ENCODE measurements around the gene TIGD7.

- TF ChIP-seq SIN3A (IDR thresholded peaks at IDR 0.05; ENCODE audit: low read depth) (no peak), RAD21 (IDR thresholded peaks at IDR 0.05; ENCODE audit: low read depth) (no peak), POLR2A (IDR thresholded peaks at IDR 0.05; ENCODE audit: borderline replicate concordance, extremely low read depth, insufficient read depth, insufficient read length) (no peak), EZH2phosphoT487 (IDR thresholded peaks at IDR 0.05; ENCODE audit: borderline replicate concordance) (no peak), SRF (IDR thresholded peaks at IDR 0.05; ENCODE audit: low read depth) (no peak), POLR2AphosphoS5 (IDR thresholded peaks at IDR 0.05; ENCODE audit: low read depth, low read length) (no peak)
- TF ChIP-seq, protein P1, sequence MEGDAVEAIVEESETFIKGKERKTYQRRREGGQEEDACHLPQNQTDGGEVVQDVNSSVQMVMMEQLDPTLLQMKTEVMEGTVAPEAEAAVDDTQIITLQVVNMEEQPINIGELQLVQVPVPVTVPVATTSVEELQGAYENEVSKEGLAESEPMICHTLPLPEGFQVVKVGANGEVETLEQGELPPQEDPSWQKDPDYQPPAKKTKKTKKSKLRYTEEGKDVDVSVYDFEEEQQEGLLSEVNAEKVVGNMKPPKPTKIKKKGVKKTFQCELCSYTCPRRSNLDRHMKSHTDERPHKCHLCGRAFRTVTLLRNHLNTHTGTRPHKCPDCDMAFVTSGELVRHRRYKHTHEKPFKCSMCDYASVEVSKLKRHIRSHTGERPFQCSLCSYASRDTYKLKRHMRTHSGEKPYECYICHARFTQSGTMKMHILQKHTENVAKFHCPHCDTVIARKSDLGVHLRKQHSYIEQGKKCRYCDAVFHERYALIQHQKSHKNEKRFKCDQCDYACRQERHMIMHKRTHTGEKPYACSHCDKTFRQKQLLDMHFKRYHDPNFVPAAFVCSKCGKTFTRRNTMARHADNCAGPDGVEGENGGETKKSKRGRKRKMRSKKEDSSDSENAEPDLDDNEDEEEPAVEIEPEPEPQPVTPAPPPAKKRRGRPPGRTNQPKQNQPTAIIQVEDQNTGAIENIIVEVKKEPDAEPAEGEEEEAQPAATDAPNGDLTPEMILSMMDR (IDR thresholded peaks at IDR 0.05 in 2 of 3, conservative IDR thresholded peaks at IDR 0.05 in 1 of 3; ENCODE audit: borderline replicate concordance in 1 of 3, insufficient read depth in 1 of 3, low read depth in 2 of 3, low read length in 2 of 3), result no peak
These were observed 30.7 kb downstream of the TIGD7 start for GRCh38 chr16:3274490-3274889.

Data from HCT116 (cell line).